Endometrial microvascular endothelial cells (primary cell): ENCODE measurements around the gene PNMA8C. TPM values are rescaled to one million over a fixed set of nuclear protein-coding genes. Genes with fewer than 3 reads are reported as not detected.
"Not testable (repeated sequence)": the region's sequence is repeated elsewhere in the genome, so short reads cannot be mapped to it uniquely, and the experiment has no call there.

Experiments
- in situ Hi-C: cut with HindIII; loops from 2 replicates; pipeline ENCODE4 v1.10.0; 2017; ENCODE audit warnings: low sequenced_read_pairs, low pct_unique_long_range_greater_than_20kb; ENCODE audit errors: inconsistent ontology term
- total RNA-seq: library from RNA; depleted of rRNA; stranded (reverse); fragments of >200 nt; gene quantifications from one replicate; pipeline ENCODE4 v1.2.3, GENCODE V29; 2015; ENCODE audit errors: inconsistent ontology term

Gene PNMA8C
- total RNA-seq, 1 donor from 2014 or later, result not detected

- in situ Hi-C loops, result no loop called here
These were observed 15.3 kb downstream of the PNMA8C start, which contains the start of gene CCDC8 for GRCh38 chr19:46413262-46414031. CCDC8 (minus strand) TSS chr19:46413564; CDS start chr19:46412810, 754 bp downstream.

GRCh38 chr19:46412650-46413261, 16.0 kb downstream of the PNMA8C start:
- in situ Hi-C loops, result no loop called here

DNA sequence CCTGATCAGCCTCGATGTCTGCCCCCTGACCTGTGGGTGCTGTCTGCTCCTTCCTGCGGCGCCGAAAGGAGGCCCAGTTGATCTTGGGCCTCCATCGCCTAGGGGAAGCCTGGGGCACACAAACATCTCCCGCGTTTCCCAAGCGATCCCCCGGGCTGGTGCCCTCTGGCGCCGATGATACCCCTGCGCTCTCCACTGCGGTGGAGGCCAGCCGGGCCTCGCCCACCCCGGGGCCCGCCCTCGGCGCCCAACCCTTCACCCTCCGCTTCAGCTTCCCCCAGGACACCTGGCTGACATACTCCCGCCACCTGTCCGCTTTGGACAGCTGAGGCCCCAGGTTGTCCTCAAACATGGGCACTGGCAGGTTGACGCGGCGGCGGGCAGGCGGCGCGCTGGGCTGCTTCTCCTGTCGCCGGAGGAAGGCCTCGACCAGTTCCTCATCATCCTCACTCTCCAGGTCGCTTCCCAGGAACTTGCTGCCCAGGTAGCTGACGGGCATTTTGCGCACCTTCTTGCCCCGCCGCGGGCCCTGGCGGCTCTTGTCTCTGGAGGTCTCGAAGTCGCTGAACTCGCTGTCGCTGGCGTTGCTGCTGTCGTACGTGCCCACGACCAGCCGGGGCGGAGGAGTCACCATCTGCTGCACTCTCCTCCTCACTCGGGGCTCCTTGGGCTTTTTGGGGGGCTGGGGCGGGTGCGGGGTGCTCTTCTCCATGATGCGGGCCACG, 16.6 kb downstream of the PNMA8C start:
- in situ Hi-C loops, result no loop called here

- in situ Hi-C loops, result no loop called here
These were observed 17.4 kb downstream of the PNMA8C start for GRCh38 chr19:46411088-46411924.

GRCh38 chr19:46410205-46411087, 18.3 kb downstream of the PNMA8C start:
- in situ Hi-C loops, result no loop called here

DNA sequence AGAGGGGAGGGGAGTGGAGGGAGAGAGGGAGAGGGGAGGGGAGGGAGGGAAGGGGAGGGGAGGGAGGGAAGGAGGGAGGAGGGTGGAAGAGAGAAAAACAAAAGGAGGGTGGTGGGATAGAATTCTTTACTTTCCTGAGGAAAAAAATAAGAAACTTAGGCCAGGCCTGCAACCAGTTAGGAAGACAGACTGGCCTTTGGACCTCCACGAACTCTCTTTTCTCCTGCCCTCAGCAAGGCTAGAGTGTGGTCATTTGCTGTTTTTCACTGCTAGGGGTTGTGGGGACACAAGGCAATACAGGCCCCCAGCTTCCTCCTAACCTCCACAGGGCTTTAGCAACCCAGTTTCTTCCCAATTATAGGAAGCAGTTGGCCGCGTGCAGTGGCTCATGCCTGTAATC, 19.5 kb downstream of the PNMA8C start:
- in situ Hi-C loops, result no loop called here

DNA sequence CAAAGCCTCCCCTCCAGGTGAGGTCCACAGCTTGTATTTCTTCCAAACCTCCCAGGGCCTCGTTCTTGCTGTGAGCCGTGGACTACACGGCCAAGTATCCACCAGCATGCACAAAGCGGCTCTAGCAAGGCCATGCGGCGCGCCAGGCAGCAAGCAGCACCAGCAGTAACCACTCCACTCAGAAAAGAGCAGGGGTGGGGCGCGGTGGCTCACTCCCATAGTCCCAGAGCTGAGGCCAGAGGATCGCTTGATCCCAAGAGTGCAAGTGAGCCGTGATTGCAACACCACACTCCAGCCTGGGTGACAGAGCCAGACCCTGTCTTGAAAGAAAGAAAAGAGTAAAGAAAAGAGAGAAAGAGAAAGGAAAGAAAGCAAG, 20.1 kb downstream of the PNMA8C start:
- in situ Hi-C loops, result no loop called here

- in situ Hi-C loops, result no loop called here
These were observed 20.7 kb downstream of the PNMA8C start for GRCh38 chr19:46407856-46408663.

DNA sequence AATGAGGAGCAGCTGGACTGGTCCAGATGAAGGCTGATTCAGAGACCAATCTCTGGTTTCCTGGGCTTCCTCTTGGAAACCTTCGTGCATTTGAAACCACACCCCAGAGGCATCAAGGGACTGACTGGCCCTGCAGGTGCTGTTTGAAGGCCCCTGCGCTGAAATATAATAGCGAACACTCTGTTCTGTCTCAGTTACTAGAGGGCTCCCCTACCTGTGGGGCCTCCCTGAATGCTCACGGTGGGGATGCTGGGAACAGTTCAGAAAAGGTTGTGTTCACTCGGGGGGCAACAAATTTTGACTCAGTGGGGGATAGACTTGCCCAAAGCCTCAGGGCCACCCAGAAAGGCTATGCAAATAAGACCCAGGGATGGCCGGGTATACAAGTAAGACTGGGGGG, 21.8 kb downstream of the PNMA8C start:
- in situ Hi-C loops, result no loop called here

DNA sequence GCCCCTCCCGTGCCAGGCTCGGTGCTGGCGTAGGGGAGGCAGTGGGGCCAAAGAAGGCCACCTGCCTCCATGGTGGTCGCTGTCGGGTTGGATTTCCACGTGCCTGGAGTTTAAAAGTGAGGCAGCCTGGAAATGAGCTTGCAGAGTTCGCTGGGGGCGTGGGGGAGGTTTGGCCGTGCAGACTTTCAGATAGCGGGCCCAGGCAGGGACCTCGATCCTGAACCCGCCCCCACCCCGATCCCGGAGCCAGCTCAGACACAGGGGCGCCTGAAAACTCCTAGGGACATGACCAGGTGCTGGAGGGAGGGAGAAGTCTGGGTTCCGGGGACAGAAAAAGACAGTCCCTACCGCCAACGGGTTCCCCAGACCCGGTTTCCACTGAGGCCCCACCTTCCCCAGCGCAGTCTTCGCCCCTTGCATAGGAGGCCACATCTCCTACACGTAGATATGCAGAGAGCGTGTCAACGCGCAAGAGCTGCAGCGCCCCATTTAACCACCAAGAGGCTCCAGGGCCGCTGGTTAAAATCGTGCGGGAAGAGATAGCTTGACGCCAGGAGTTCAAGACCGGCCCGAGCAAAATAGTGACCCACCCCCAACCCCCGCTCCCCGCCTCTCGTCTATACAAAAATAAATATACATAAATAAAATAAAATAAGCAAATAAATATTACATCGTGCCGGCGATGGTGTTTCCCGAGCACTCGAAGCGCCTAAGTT, 23.8 kb downstream of the PNMA8C start:
- in situ Hi-C loops, result no loop called here

DNA sequence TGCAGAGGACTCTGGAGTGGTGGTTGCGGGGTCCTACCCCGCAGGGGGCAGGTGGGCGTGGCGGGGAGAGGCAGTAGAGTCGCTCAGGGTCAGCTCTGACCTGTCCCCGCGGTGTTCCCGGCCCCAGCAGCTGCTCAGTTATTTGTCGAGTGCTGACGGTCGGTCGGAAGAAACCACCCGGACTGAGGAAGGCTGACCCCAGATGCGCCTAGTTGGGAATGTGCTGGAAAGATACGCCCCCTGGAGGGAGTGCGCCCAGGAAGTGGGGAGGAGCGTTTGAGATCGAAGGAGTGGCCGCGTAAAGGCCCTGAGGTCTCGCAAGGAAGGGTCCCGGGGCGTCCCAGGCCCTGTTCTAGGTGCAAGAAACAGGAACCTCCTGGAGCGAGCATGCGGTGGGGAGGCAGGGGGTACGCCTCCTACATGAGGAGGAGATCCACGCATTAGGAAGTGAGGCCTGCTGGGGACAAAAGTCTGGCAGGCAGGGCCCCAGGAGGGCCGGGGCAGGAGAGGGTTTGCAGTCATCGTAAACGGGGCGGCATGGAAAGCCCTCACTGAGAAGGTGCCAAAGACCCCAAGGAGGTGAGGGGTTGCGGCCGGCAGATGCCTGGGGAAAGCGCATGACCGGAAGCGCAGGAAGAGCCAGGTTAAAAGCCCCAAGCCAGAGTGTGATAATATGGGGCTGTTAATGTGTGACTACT, 24.5 kb downstream of the PNMA8C start:
- in situ Hi-C loops, result no loop called here

DNA sequence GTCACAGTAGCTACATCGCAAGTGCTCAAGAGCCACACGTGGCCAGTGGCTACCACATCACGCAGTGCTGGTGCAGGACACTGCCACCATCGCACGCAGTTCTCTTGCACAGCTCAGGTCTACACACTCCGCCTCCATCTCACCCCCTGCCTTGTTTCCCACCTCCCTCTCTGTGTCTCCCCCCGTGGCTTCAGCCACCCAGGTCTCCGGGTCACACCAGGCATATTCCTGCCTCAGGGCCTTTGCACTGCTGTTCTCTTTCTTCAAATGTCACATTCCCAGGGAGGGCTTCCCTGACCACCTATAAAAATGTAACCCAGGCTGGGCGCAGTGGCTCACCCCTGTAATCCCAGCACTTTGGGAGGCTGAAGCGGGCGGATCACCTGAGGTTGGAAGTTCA, 26.0 kb downstream of the PNMA8C start:
- in situ Hi-C loops, result no loop called here

DNA sequence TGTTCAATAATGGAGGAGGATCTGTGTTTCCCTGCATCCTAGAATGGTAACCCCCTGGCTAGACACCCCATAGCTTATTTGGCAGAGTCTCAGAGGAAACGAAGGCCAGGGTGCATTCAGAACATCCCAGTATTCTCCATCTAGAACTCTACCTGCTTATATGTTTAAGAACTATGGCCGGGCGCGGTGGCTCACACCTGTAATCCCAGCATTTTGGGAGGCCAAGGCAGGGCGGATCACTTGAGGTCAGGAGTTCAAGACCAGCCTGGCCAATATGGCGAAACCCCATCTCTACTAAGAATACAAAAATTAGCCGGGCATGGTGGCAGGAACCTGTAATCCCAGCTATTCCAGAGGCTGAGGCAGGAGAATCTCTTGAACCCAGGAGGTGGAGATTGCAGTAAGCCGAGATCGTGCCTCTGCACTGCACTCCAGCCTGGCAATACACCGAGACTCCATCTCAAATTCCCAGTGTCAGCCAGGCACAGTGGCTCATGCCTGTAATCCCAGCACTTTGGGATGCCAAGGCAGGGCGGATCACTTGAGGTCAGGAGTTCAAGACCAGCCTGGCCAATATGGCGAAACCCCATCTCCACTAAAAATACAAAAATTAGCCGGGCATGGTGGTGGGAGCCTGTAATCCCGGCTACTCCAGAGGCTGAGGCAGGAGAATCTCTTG, 30.8 kb downstream of the PNMA8C start:
- in situ Hi-C loops, result not testable (repeated sequence)

GRCh38 chr19:46394402-46394797, 34.3 kb downstream of the PNMA8C start:
- in situ Hi-C loops, result no loop called here

- in situ Hi-C loops, result no loop called here
These were observed 35.0 kb downstream of the PNMA8C start for GRCh38 chr19:46393456-46394401.
